ENCODE results near the gene AADAT.
A peak's percentile ranks its signal among the peaks of the same experiment; 100 is the strongest.
"Not testable (repeated sequence)": the region's sequence is repeated elsewhere in the genome, so short reads cannot be mapped to it uniquely, and the experiment has no call there.

AADAT gene

GRCh38 chr4:170089274-170089667 lies 485 bp downstream of the AADAT start:
- DNase-seq (ENCODE audit: low read depth) = peak; percentile 17

- DNase-seq (ENCODE audit: low read depth) = no peak
These were observed 1.0 kb downstream of the AADAT start for GRCh38 chr4:170088716-170089115.

- no peak for DNase-seq (ENCODE audit: low read depth)
These were observed 2.5 kb downstream of the AADAT start for GRCh38 chr4:170087163-170087700.

GRCh38 chr4:170083541-170083940 lies 6.2 kb downstream of the AADAT start:
- DNase-seq (ENCODE audit: low read depth) = no peak

- DNase-seq (ENCODE audit: low read depth) = no peak
These were observed 9.3 kb downstream of the AADAT start for GRCh38 chr4:170080496-170080895.

- no peak for DNase-seq (ENCODE audit: low read depth)
These were observed 9.8 kb downstream of the AADAT start for GRCh38 chr4:170079981-170080380.

GRCh38 chr4:170071196-170071595 lies 18.6 kb downstream of the AADAT start:
- no peak for DNase-seq (ENCODE audit: low read depth)

GRCh38 chr4:170068438-170069128 lies 21.2 kb downstream of the AADAT start:
- no peak for DNase-seq (ENCODE audit: low read depth)

GRCh38 chr4:170059421-170059820 lies 30.3 kb downstream of the AADAT start:
- DNase-seq (ENCODE audit: low read depth) = no peak

GRCh38 chr4:170058826-170059225 lies 30.9 kb downstream of the AADAT start:
- DNase-seq (ENCODE audit: low read depth) = no peak

- no peak for DNase-seq (ENCODE audit: low read depth)
These were observed 31.9 kb downstream of the AADAT start for GRCh38 chr4:170057866-170058265.

GRCh38 chr4:170052919-170053318 lies 36.8 kb downstream of the AADAT start:
- DNase-seq (ENCODE audit: low read depth) = no peak

GRCh38 chr4:170051402-170051801 lies 38.4 kb downstream of the AADAT start:
- no peak for DNase-seq (ENCODE audit: low read depth)

GRCh38 chr4:170049766-170050165 lies 40.0 kb downstream of the AADAT start:
- no peak for DNase-seq (ENCODE audit: low read depth)

GRCh38 chr4:170047771-170048354 lies 41.9 kb downstream of the AADAT start:
- peak; percentile 19 for DNase-seq (ENCODE audit: low read depth)

GRCh38 chr4:170046156-170046555 lies 43.6 kb downstream of the AADAT start:
- not testable (repeated sequence) for DNase-seq (ENCODE audit: low read depth)

GRCh38 chr4:170040031-170040680 lies 49.6 kb downstream of the AADAT start:
- DNase-seq (ENCODE audit: low read depth) = no peak

GRCh38 chr4:170038769-170039168 lies 51.0 kb downstream of the AADAT start:
- DNase-seq (ENCODE audit: low read depth) = no peak

- DNase-seq (ENCODE audit: low read depth) = no peak
These were observed 51.5 kb downstream of the AADAT start for GRCh38 chr4:170038232-170038631.

GRCh38 chr4:170037481-170037880 lies 52.3 kb downstream of the AADAT start:
- DNase-seq (ENCODE audit: low read depth) = no peak

GRCh38 chr4:170035845-170036244 lies 53.9 kb downstream of the AADAT start:
- DNase-seq (ENCODE audit: low read depth) = no peak

GRCh38 chr4:170035231-170035630 lies 54.5 kb downstream of the AADAT start:
- DNase-seq (ENCODE audit: low read depth) = no peak

GRCh38 chr4:170033999-170034398 lies 55.8 kb downstream of the AADAT start:
- no peak for DNase-seq (ENCODE audit: low read depth)
